HG03442 (cell line): Measurements from ENCODE around the gene B4GALT5.
"Not testable (repeated sequence)": the region's sequence is repeated elsewhere in the genome, so short reads cannot be mapped to it uniquely, and the experiment has no call there.

Source experiments
- ATAC-seq: cut with Tn5 transposase; IDR thresholded peaks from one replicate; pipeline ENCODE4 v1.9.1; 2021; ENCODE audit warnings: mild to moderate bottlenecking, moderate library complexity; ENCODE audit not compliant: unreplicated experiment

The B4GALT5 gene

GRCh38 chr20:49681850-49682216 lies 31.8 kb downstream of the B4GALT5 start:
- no peak for ATAC-seq

- ATAC-seq = no peak
These were observed 33.2 kb downstream of the B4GALT5 start for GRCh38 chr20:49680484-49680883.

- ATAC-seq = no peak
These were observed 34.0 kb downstream of the B4GALT5 start for GRCh38 chr20:49679634-49680033.

- ATAC-seq = no peak
These were observed 35.6 kb downstream of the B4GALT5 start for GRCh38 chr20:49677777-49678758.

GRCh38 chr20:49676581-49677291 lies 36.9 kb downstream of the B4GALT5 start:
- peak; percentile 64 for ATAC-seq

GRCh38 chr20:49675368-49676151 lies 38.1 kb downstream of the B4GALT5 start:
- peak; percentile 37 for ATAC-seq

- no peak for ATAC-seq
These were observed 39.0 kb downstream of the B4GALT5 start for GRCh38 chr20:49674383-49675352.

GRCh38 chr20:49672096-49672664 lies 41.5 kb downstream of the B4GALT5 start:
- ATAC-seq = no peak

- ATAC-seq = no peak
These were observed 42.2 kb downstream of the B4GALT5 start for GRCh38 chr20:49671433-49671832.

GRCh38 chr20:49669601-49670189 lies 44.0 kb downstream of the B4GALT5 start:
- ATAC-seq = peak; percentile 62

- ATAC-seq = not testable (repeated sequence)
These were observed 44.8 kb downstream of the B4GALT5 start for GRCh38 chr20:49668878-49669195.

GRCh38 chr20:49668181-49668877 lies 45.3 kb downstream of the B4GALT5 start:
- peak; percentile 59 for ATAC-seq

GRCh38 chr20:49666911-49667310 lies 46.8 kb downstream of the B4GALT5 start:
- no peak for ATAC-seq

- no peak for ATAC-seq
These were observed 47.9 kb downstream of the B4GALT5 start for GRCh38 chr20:49665796-49666195.

GRCh38 chr20:49664612-49665313 lies 48.9 kb downstream of the B4GALT5 start:
- ATAC-seq = no peak

GRCh38 chr20:49663112-49663511 lies 50.6 kb downstream of the B4GALT5 start:
- no peak for ATAC-seq

GRCh38 chr20:49661560-49662329 lies 51.9 kb downstream of the B4GALT5 start:
- ATAC-seq = no peak
